Activated CD8-positive, alpha-beta memory T cell treated with anti-CD3 and anti-CD28 coated beads for 36 hours (primary cell): ENCODE results near the gene HYDIN. TPM values are rescaled to one million over a fixed set of nuclear protein-coding genes. Genes with fewer than 3 reads are reported as not detected.

Experiments
- CTCF ChIA-PET: fragments of 350-600 bp; sonication (Branson Sonifier 250); formaldehyde crosslinking; loops from one replicate; lab custom pipeline; 2021; ENCODE audit warnings: antibody characterized with exemption; lab: Charles Lee
- POLR2A ChIA-PET: fragments of 350-600 bp; sonication (Branson Sonifier 250); formaldehyde crosslinking; loops from one replicate; lab custom pipeline; 2021; ENCODE audit warnings: antibody characterized with exemption; lab: Charles Lee
- total RNA-seq, 2 experiments: library from RNA; stranded (reverse); gene quantifications; one replicate each; pipeline ENCODE4 v1.2.3, GENCODE V29; 2021

Gene HYDIN
- total RNA-seq, 2 experiments from 2014 or later: not detected

GRCh38 chr16:70777496-70777895 lies 453.0 kb downstream of the HYDIN start:
- ChIA-PET POLR2A (no interaction called here), CTCF (no interaction called here)

GRCh38 chr16:70775399-70775798 lies 455.1 kb downstream of the HYDIN start:
- POLR2A ChIA-PET: no interaction called here
- CTCF ChIA-PET: no interaction called here

DNA sequence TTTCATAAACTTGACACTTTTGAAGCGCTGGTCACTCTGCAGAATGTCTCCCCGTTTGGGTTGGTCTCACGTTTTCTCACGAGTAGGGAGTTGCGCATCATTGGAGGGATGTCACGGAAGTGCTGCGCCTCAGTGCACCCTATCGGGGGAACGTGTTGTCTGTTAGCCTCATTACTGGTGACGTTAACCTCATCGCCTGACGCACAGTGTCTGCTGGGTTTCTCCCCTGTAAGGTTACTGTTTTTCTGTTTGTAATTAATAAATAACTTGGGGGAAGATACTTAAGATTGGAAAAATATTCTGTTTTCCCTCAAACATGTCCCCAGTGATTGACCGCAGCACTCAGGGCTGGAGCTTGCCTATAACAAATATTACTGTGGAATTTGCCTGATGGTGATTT lies 456.3 kb downstream of the HYDIN start:
- CTCF ChIA-PET: interaction anchor here (1.2 kb wide), 1 partner anchor 95 kb away, joined by 3 read pairs; no protein-coding TSS in a partner anchor
- POLR2A ChIA-PET: no interaction called here

DNA sequence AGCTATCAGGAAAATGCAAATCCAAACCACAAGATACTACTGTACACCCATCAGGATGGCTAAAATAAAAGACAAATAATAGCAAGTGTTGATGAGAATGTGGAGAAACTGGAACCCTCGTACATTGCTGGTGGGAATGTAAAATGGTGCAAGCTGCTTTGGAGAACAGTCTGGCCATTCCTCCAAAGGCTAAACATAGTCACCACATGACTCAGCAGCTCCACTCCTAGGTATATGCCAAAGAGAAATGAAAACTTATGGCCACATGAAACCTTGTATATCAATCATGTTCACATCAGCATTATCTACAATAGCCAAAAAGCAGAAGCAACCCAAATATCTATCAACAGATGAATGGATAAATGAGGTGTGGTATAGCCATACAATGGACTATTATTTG lies 458.0 kb downstream of the HYDIN start:
- ChIA-PET POLR2A (no interaction called here), CTCF (no interaction called here)

GRCh38 chr16:70770626-70771552 lies 459.6 kb downstream of the HYDIN start:
- POLR2A ChIA-PET: interaction anchor here (0.6 to 1.2 kb wide), 5 partner anchors 14 to 653 kb away, joined by 3 to 4 read pairs (median 4); no protein-coding TSS in a partner anchor
- CTCF ChIA-PET: interaction anchor here (0.7 to 2.3 kb wide), 22 partner anchors 9 to 628 kb away, joined by 3 to 8 read pairs (median 4); no protein-coding TSS in a partner anchor

- ChIA-PET POLR2A (no interaction called here), CTCF (interaction anchor here (1.0 to 2.3 kb wide), 13 partner anchors 9 to 629 kb away, joined by 3 to 8 read pairs (median 5); no protein-coding TSS in a partner anchor)
Observed at GRCh38 chr16:70770291-70770625, 460.3 kb downstream of the HYDIN start.

DNA sequence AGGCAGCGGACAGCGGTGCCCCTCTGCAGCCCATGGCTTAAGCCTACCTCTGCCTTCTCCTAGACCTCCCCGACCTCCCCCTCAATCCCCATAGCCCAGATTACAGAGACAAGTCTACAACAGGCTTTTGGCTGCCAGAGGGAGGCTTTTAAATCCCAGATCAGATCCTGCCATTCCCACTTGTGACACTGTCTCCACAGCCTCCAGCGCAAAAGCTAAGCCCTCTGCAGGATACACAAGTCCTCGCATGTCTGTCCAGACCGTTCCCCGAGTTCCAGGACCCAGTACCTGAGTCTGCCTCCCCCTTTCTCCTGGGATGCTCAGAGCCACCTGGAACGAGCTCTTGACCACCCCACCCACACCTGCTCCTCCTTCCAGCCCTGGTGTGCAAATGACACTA lies 460.8 kb downstream of the HYDIN start:
- ChIA-PET POLR2A (no interaction called here), CTCF (interaction anchor here (1.0 to 2.3 kb wide), 9 partner anchors 8 to 629 kb away, joined by 3 to 8 read pairs (median 5); no protein-coding TSS in a partner anchor)

GRCh38 chr16:70769131-70769530 lies 461.4 kb downstream of the HYDIN start:
- ChIA-PET CTCF (interaction anchor here (2.1 kb wide), 1 partner anchor 90 kb away, joined by 5 read pairs; no protein-coding TSS in a partner anchor), POLR2A (no interaction called here)

DNA sequence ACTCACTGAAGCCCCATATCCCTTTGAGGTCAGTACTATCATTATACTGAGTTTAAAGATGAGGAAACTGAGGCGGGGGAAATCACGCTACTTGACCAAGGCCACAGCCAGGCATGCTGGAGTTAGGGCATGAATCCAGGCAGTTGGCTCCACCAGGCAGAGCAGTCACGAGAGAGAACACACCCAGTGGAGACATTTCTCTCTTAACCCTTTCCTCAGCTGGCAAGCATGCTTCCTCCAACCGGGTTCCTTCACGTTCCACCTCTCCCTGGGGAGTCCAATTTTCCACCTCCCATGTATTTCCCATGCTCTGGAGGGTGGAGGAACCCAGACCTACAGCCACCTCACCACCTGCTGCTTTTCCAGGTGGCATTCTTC lies 462.3 kb downstream of the HYDIN start:
- ChIA-PET POLR2A (no interaction called here), CTCF (interaction anchor here (1.0 to 1.1 kb wide), 2 partner anchors 81 to 89 kb away, joined by 3 read pairs; no protein-coding TSS in a partner anchor)

GRCh38 chr16:70767377-70768202 lies 462.9 kb downstream of the HYDIN start:
- ChIA-PET CTCF (interaction anchor here (1.0 to 1.1 kb wide), 2 partner anchors 80 to 88 kb away, joined by 3 read pairs; no protein-coding TSS in a partner anchor), POLR2A (no interaction called here)

DNA sequence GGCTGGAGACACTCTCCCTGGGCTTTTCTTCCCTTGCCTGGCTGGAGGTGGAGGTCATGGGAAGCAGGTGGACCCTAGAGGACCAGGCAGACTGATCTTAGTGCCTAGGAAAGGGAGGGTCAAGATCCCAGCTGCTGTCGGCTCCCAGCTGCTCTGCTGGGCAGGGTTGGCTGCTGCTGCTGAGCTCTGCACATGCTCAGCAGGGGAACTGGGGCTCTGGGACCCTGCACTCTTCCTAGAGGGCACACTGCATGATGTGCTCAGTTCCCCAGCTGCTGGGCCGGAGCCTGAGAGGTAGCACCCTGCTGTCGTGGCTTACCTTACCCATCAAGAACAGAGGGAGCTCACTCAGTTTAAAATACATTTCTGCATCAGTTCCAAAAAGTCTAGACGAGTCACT lies 463.9 kb downstream of the HYDIN start:
- CTCF ChIA-PET: no interaction called here
- POLR2A ChIA-PET: no interaction called here

DNA sequence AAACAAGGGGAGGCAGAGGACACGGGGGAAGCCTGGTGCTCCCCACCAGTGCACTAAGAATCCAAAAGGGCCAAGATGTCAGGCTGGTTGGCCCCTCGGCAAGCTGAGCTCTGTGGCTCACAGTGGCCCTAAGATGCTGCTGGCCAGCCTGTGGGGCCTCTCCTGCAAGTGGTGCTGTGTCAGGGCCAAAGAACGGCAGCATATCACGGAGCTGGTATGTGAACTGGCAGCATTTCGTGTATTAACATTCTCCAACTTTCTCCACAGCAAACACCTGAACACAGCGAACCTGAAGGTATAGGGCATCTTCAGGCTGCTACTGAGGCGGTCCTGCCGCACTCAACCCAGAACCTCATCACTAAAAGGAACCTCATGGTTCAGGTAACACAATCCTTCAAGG lies 464.3 kb downstream of the HYDIN start:
- ChIA-PET POLR2A (no interaction called here), CTCF (no interaction called here)

- POLR2A ChIA-PET: no interaction called here
- CTCF ChIA-PET: no interaction called here
Observed at GRCh38 chr16:70765491-70765890, 465.0 kb downstream of the HYDIN start.

GRCh38 chr16:70764632-70765031 lies 465.9 kb downstream of the HYDIN start:
- ChIA-PET CTCF (no interaction called here), POLR2A (no interaction called here)

- CTCF ChIA-PET: interaction anchor here (0.6 to 0.7 kb wide), 3 partner anchors 91 to 862 kb away, joined by 4 to 5 read pairs (median 4); no protein-coding TSS in a partner anchor
Observed at GRCh38 chr16:70760221-70760620, 470.3 kb downstream of the HYDIN start.

DNA sequence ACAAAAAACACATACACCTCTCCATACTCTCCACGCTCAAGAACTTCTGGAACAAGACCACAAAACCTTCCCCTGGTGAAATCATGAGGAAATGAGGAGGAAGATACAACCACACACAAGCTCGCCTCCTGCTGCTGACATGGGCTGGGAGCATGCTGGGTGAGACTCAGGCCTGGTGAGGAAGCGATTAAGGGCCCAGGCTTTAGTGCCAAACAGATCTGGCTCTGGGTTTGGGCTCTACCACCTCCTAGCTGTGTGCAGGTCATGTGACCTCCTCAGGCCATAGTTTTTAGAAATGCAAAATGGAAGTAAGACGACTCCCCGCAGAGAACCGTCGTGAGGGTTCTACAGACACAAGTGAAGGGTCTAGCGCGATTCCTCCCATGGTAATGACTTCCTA lies 470.9 kb downstream of the HYDIN start:
- ChIA-PET CTCF (interaction anchor here (0.6 to 1.2 kb wide), 2 partner anchors 79 to 862 kb away, joined by 3 to 4 read pairs; no protein-coding TSS in a partner anchor), POLR2A (no interaction called here)

More at GRCh38 chr16:70760221-70760620, 470.3 kb downstream of the HYDIN start:
- POLR2A ChIA-PET: no interaction called here

- POLR2A ChIA-PET: no interaction called here
Observed at GRCh38 chr16:70758786-70759185, 471.7 kb downstream of the HYDIN start.

More at GRCh38 chr16:70758786-70759185, 471.7 kb downstream of the HYDIN start:
- CTCF ChIA-PET: interaction anchor here (0.5 to 1.2 kb wide), 2 partner anchors 12 to 79 kb away, joined by 3 read pairs; no protein-coding TSS in a partner anchor
